CD4-positive, alpha-beta T cell (primary cell): ENCODE measurements around the gene NKAPL. TPM values are rescaled to one million over a fixed set of nuclear protein-coding genes. Genes with fewer than 3 reads are reported as not detected.

Experiments used
- ATAC-seq: fragments of 200-7000 bp; cut with Tn5 transposase; one replicate; pipeline ENCODE4 v1.10.0; 2022; ENCODE audit warnings: mild to moderate bottlenecking; ENCODE audit not compliant: poor library complexity
- CTCF ChIA-PET: fragments of 350-600 bp; sonication (Branson Sonifier 250); formaldehyde crosslinking; loops from one replicate; lab custom pipeline; 2021; ENCODE audit warnings: antibody characterized with exemption, inconsistent platforms; lab: Charles Lee
- POLR2A ChIA-PET: fragments of 350-600 bp; sonication (Branson Sonifier 250); formaldehyde crosslinking; loops from one replicate; lab custom pipeline; 2021; ENCODE audit warnings: antibody characterized with exemption, inconsistent platforms; lab: Charles Lee
- DNase-seq, 14 experiments: peaks; one replicate each; pipeline ENCODE4 v3.0.0-alpha.2; 2013 to 2020; ENCODE audit warnings: mixed read lengths in 2 of 14
- H3K27ac ChIP-seq, 2 donors: one replicate each; pipeline versions ENCODE4 v1.5.1 to v1.7.0; 2013; ENCODE audit warnings: low read length in 2 of 2, low read depth in 1 of 2, mild to moderate bottlenecking in 1 of 2
- H3K27me3 ChIP-seq, 2 experiments: 1 replicate in 1 of 2; 2 replicates in 1 of 2; pipeline versions ENCODE4 v1.6.1 to v1.7.0; 2013; ENCODE audit warnings: low read length in 2 of 2, control low read depth in 1 of 2, mild to moderate bottlenecking in 1 of 2, moderate library complexity in 1 of 2; ENCODE audit not compliant: insufficient read depth in 2 of 2, control insufficient read depth in 1 of 2
- H3K36me3 ChIP-seq: one replicate; pipeline ENCODE4 v1.6.1; 2013; ENCODE audit warnings: low read length, control low read depth; ENCODE audit not compliant: insufficient read depth
- H3K4me1 ChIP-seq: one replicate; pipeline ENCODE4 v1.6.1; 2013; ENCODE audit warnings: low read length, control low read depth; ENCODE audit not compliant: insufficient read depth
- H3K4me3 ChIP-seq: one replicate; pipeline ENCODE4 v1.5.1; 2013; ENCODE audit warnings: mild to moderate bottlenecking, low read length, moderate library complexity
- H3K9me3 ChIP-seq, 2 experiments: 1 replicate in 1 of 2; 2 replicates in 1 of 2; pipeline versions ENCODE4 v1.6.1 to v1.7.0; 2013; ENCODE audit warnings: low read length in 2 of 2, mild to moderate bottlenecking in 2 of 2, control low read depth in 1 of 2, moderate library complexity in 1 of 2; ENCODE audit not compliant: control insufficient read depth in 1 of 2, insufficient read depth in 1 of 2
- H3K27ac Mint-ChIP-seq: one replicate; pipeline ENCODE4 v1.8.0; 2020; ENCODE audit warnings: mixed read lengths
- H3K27me3 Mint-ChIP-seq: one replicate; pipeline ENCODE4 v1.8.0; 2021; ENCODE audit warnings: mixed read lengths
- H3K36me3 Mint-ChIP-seq: one replicate; pipeline ENCODE4 v1.8.0; 2021; ENCODE audit warnings: low read depth, mixed read lengths
- H3K4me1 Mint-ChIP-seq: one replicate; pipeline ENCODE4 v1.8.0; 2021; ENCODE audit warnings: low read depth, mixed read lengths
- H3K4me3 Mint-ChIP-seq: one replicate; pipeline ENCODE4 v1.8.0; 2020; ENCODE audit warnings: mild to moderate bottlenecking, mixed read lengths
- H3K9me3 Mint-ChIP-seq: one replicate; pipeline ENCODE4 v1.8.0; 2020; ENCODE audit warnings: mixed read lengths
- CTCF ChIP-seq: fragments of 200-600 bp; IDR thresholded peaks from one replicate; pipeline ENCODE4 v1.8.0; 2022; ENCODE audit warnings: antibody characterized with exemption, mild to moderate bottlenecking
- intact Hi-C, 2 experiments: fragments of 100-400 bp; cut with DNase I in 1 of 2; cut with micrococcal nuclease in 1 of 2; formaldehyde crosslinking; loops; one replicate each; pipeline versions ENCODE4 v1.15.1 to v1.9.0; 2023 to 2025; cut with DNase I, micrococcal nuclease
- total RNA-seq, 174 experiments: library from RNA in 2 of 174; stranded (reverse) in 2 of 174; gene quantifications; one replicate each; pipeline ENCODE4 v1.2.3 and lab custom pipeline; 2021 to 2026

NKAPL gene
- total RNA-seq, 2 experiments from 2014 or later = not detected

- no peak for TF ChIP-seq CTCF
- Mint-ChIP-seq H3K36me3 (peaks cover 44% of the 10 kb centered on the region), H3K27me3 (no peaks in the 10 kb centered on the region), H3K27ac (no peak overlapping the region), H3K9me3 (no peaks in the 10 kb centered on the region), H3K4me1 (peaks cover 10% of the 10 kb centered on the region), H3K4me3 (no peak overlapping the region)
- no peak overlapping the region for H3K4me3 ChIP-seq
- ATAC-seq (no peak), DNase-seq (peak in 1 of 14 experiments; percentile 2)
- H3K27me3 ChIP-seq = no peaks in the 10 kb centered on the region
- intact Hi-C loops = loop anchor here in 1 of 2 experiments (5.0 kb wide), 4 partner anchors 78 to 187 kb away; partner anchors contain the start of genes ZKSCAN3, ZKSCAN8, ZNF165 and ZSCAN12
- POLR2A ChIA-PET = interaction anchor here (1.0 kb wide), 1 partner anchor 12 kb away, joined by 3 read pairs; the partner anchor contains the start of gene PGBD1
- CTCF ChIA-PET = interaction anchor here (2.3 kb wide), 1 partner anchor 66 kb away, joined by 4 read pairs; the partner anchor contains the start of gene ZSCAN31
- H3K4me1 ChIP-seq = peaks cover 8% of the 10 kb centered on the region
- no peaks in the 10 kb centered on the region for H3K9me3 ChIP-seq
- H3K36me3 ChIP-seq = peaks cover 34% of the 10 kb centered on the region
- H3K27ac ChIP-seq = no peak overlapping the region
Observed at GRCh38 chr6:28269492-28269891, 10.4 kb downstream of the NKAPL start.

- H3K36me3 ChIP-seq = peaks cover 62% of the 10 kb centered on the region
- no peak for TF ChIP-seq CTCF
- H3K4me3 ChIP-seq = no peak overlapping the region
- Mint-ChIP-seq H3K36me3 (peaks cover 85% of the 10 kb centered on the region), H3K4me1 (peaks cover 16% of the 10 kb centered on the region), H3K27ac (peak overlapping the region; percentile 34), H3K4me3 (no peak overlapping the region), H3K9me3 (no peaks in the 10 kb centered on the region), H3K27me3 (no peaks in the 10 kb centered on the region)
- ChIA-PET CTCF (interaction anchor here (1.0 kb wide), 1 partner anchor 81 kb away, joined by 3 read pairs; no protein-coding TSS in a partner anchor), POLR2A (no interaction called here)
- no peaks in the 10 kb centered on the region for H3K27me3 ChIP-seq
- DNase-seq (no peak), ATAC-seq (no peak)
- intact Hi-C loops = no loop called here
- H3K9me3 ChIP-seq = no peaks in the 10 kb centered on the region
- no peaks in the 10 kb centered on the region for H3K4me1 ChIP-seq
- no peak overlapping the region for H3K27ac ChIP-seq
Observed at GRCh38 chr6:28274888-28275287, 15.8 kb downstream of the NKAPL start.

GRCh38 chr6:28277746-28278145 lies 18.6 kb downstream of the NKAPL start:
- intact Hi-C loops = no loop called here

More at GRCh38 chr6:28277746-28278145, 18.6 kb downstream of the NKAPL start:
- ChIA-PET POLR2A (interaction anchor here (1.1 kb wide), 1 partner anchor 11 kb away, joined by 3 read pairs; the partner anchor contains the start of gene ZSCAN26), CTCF (interaction anchor here (1.5 kb wide), 1 partner anchor 73 kb away, joined by 3 read pairs; no protein-coding TSS in a partner anchor)
- Mint-ChIP-seq H3K4me1 (peaks cover 14% of the 10 kb centered on the region), H3K27ac (no peak overlapping the region), H3K9me3 (no peaks in the 10 kb centered on the region), H3K4me3 (no peak overlapping the region), H3K36me3 (peaks cover 59% of the 10 kb centered on the region), H3K27me3 (peaks cover 15% of the 10 kb centered on the region)
- no peak for TF ChIP-seq CTCF
- no peak overlapping the region for H3K27ac ChIP-seq
- DNase-seq = no peak
- H3K4me1 ChIP-seq = peaks cover 10% of the 10 kb centered on the region
- peaks cover 8 to 13% of the 10 kb centered on the region in 2 experiments for H3K27me3 ChIP-seq
- peaks cover 45% of the 10 kb centered on the region for H3K36me3 ChIP-seq
- no peaks in the 10 kb centered on the region for H3K9me3 ChIP-seq
- no peak for ATAC-seq
- H3K4me3 ChIP-seq = no peak overlapping the region
